ENCODE data around the gene PER2.

PER2 gene

GRCh38 chr2:238264072-238264460, 24.3 kb downstream of the PER2 start:
- TF ChIP-seq REST (IDR thresholded peaks at IDR 0.05; ENCODE audit: insufficient replicate concordance, low read depth) (no peak), CTCF (IDR thresholded peaks at IDR 0.05; ENCODE audit: insufficient read depth, low read length) (no peak), POLR2AphosphoS5 (IDR thresholded peaks at IDR 0.05; ENCODE audit: low read depth) (no peak), SPI1 (IDR thresholded peaks at IDR 0.05; ENCODE audit: borderline replicate concordance, low read depth) (no peak)
- H3K27me3 ChIP-seq (ENCODE audit: insufficient read depth, poor library complexity, severe bottlenecking), result no peaks in the 10 kb centered on the region
- H3K4me3 ChIP-seq (replicated peaks; ENCODE audit: insufficient read depth, low read length), result no peak overlapping the region
- no peak overlapping the region for H3K27ac ChIP-seq (replicated peaks)
- no peak for DNase-seq (ENCODE audit: low read depth in 1 of 2, low spot score in 1 of 2)

- no peak for TF ChIP-seq SPI1 (IDR thresholded peaks at IDR 0.05; ENCODE audit: borderline replicate concordance, low read depth)
- peak; percentile 29; the same call in 1 of the 2 replicates for TF ChIP-seq POLR2AphosphoS5 (IDR thresholded peaks at IDR 0.05; ENCODE audit: low read depth)
- no peak for TF ChIP-seq GABPA (IDR thresholded peaks at IDR 0.05; ENCODE audit: low read depth)
- peak; percentile 70 for TF ChIP-seq CTCF (IDR thresholded peaks at IDR 0.05; ENCODE audit: insufficient read depth, low read length)
- no peak for TF ChIP-seq REST (IDR thresholded peaks at IDR 0.05; ENCODE audit: insufficient replicate concordance, low read depth)
- peak; percentile 63 to 89 for DNase-seq (ENCODE audit: low read depth in 1 of 2, low spot score in 1 of 2)
- no peaks in the 10 kb centered on the region for H3K27me3 ChIP-seq (ENCODE audit: insufficient read depth, poor library complexity, severe bottlenecking)
- no peak overlapping the region for H3K4me3 ChIP-seq (replicated peaks; ENCODE audit: insufficient read depth, low read length)
- no peak overlapping the region for H3K27ac ChIP-seq (replicated peaks)
Measured at GRCh38 chr2:238263204-238264071, 25.0 kb downstream of the PER2 start.

- Histone ChIP-seq H3K27me3 (ENCODE audit: insufficient read depth, poor library complexity, severe bottlenecking) (no peaks in the 10 kb centered on the region), H3K4me3 (replicated peaks; ENCODE audit: insufficient read depth, low read length) (no peak overlapping the region), H3K27ac (replicated peaks) (no peak overlapping the region)
- no peak for TF ChIP-seq CTCF (IDR thresholded peaks at IDR 0.05; ENCODE audit: insufficient read depth, low read length)
- no peak for TF ChIP-seq GABPA (IDR thresholded peaks at IDR 0.05; ENCODE audit: low read depth)
- TF ChIP-seq POLR2AphosphoS5 (IDR thresholded peaks at IDR 0.05; ENCODE audit: low read depth), result no peak
- TF ChIP-seq SPI1 (IDR thresholded peaks at IDR 0.05; ENCODE audit: borderline replicate concordance, low read depth), result no peak
- no peak for TF ChIP-seq REST (IDR thresholded peaks at IDR 0.05; ENCODE audit: insufficient replicate concordance, low read depth)
- DNase-seq (ENCODE audit: low read depth in 1 of 2, low spot score in 1 of 2), result no peak
Measured at GRCh38 chr2:238262496-238263122, 25.8 kb downstream of the PER2 start.

Measured in HL-60 (cell line).